Measurements from ENCODE around the gene SLC4A1.

SLC4A1 gene

DNA sequence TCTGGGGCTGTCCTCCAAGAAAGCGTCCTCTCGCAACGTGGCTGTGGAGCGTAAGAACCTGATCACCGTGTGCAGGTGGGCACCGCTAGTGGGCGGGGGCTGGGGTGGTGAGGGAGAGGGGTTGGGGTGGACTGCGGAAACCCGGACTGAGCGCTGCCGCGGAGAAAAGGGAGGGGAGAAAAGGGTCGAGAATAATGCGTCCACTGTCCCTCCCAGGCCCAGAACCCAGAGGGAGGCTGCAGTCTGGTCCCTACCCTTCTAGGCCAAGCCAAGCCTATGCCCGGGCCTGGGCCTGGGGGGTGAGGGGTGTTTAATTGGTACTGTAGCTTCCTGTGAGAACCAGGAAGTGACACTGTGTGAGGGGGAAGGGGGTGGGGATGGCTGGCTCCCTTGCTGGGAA lies 40.9 kb upstream of the SLC4A1 start:
- no peak for TF ChIP-seq CREB1 (IDR thresholded peaks at IDR 0.05; ENCODE audit: low read depth)
- no peak for TF ChIP-seq FOXM1 (IDR thresholded peaks at IDR 0.05; ENCODE audit: borderline replicate concordance, low read depth)
- no peak for TF ChIP-seq EGR1 (IDR thresholded peaks at IDR 0.05)
- TF ChIP-seq, protein P1, sequence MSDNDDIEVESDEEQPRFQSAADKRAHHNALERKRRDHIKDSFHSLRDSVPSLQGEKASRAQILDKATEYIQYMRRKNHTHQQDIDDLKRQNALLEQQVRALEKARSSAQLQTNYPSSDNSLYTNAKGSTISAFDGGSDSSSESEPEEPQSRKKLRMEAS (IDR thresholded peaks at IDR 0.05): no peak
- TF ChIP-seq TAF1 (IDR thresholded peaks at IDR 0.05; ENCODE audit: low read depth): no peak
- TF ChIP-seq, protein P2, sequence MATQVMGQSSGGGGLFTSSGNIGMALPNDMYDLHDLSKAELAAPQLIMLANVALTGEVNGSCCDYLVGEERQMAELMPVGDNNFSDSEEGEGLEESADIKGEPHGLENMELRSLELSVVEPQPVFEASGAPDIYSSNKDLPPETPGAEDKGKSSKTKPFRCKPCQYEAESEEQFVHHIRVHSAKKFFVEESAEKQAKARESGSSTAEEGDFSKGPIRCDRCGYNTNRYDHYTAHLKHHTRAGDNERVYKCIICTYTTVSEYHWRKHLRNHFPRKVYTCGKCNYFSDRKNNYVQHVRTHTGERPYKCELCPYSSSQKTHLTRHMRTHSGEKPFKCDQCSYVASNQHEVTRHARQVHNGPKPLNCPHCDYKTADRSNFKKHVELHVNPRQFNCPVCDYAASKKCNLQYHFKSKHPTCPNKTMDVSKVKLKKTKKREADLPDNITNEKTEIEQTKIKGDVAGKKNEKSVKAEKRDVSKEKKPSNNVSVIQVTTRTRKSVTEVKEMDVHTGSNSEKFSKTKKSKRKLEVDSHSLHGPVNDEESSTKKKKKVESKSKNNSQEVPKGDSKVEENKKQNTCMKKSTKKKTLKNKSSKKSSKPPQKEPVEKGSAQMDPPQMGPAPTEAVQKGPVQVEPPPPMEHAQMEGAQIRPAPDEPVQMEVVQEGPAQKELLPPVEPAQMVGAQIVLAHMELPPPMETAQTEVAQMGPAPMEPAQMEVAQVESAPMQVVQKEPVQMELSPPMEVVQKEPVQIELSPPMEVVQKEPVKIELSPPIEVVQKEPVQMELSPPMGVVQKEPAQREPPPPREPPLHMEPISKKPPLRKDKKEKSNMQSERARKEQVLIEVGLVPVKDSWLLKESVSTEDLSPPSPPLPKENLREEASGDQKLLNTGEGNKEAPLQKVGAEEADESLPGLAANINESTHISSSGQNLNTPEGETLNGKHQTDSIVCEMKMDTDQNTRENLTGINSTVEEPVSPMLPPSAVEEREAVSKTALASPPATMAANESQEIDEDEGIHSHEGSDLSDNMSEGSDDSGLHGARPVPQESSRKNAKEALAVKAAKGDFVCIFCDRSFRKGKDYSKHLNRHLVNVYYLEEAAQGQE (IDR thresholded peaks at IDR 0.05; ENCODE audit: low read depth): no peak
- TF ChIP-seq NFIC (IDR thresholded peaks at IDR 0.05): no peak
- no peak for TF ChIP-seq CEBPB (IDR thresholded peaks at IDR 0.05)

DNA sequence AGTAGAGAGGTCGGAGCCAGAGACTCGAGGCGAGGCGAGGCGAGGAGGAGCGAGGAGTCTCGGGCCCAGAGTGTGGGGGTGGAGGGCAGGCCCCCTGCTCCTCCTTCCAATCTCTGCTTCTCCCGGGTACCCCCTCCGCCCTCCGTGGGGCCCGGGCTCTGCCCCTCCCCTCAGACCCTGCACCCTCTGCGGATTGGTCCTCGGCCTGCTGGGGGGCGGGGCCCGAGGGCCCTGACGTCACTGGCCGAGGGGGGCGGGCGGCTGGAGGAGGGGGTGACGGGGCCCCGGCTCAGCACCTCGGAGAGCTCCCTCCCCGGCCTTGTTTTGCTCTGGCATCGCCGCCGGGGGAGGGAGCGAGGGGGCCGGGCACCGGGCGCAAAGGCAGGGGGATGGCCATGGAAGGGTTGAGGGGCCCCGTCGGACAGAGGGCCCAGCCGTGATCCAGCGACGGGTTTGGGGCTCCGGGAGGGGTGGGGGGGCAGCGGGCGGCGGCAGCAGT lies 40.4 kb upstream of the SLC4A1 start, which contains the start of gene RUNDC3A:
RUNDC3A (plus strand) TSS at position 282 of the 499 bp plus-strand sequence. CDS start 232 bp downstream, outside the sequence.
- peak; percentile 63; the same call in 1 of the 2 replicates for TF ChIP-seq ZBTB7A (IDR thresholded peaks at IDR 0.05; ENCODE audit: low read depth)
- no peak for TF ChIP-seq TAF1 (IDR thresholded peaks at IDR 0.05; ENCODE audit: low read depth)
- peak; percentile 58; the same call in 1 of the 2 replicates for TF ChIP-seq TCF12 (IDR thresholded peaks at IDR 0.05; ENCODE audit: low read depth)
- TF ChIP-seq YY1 (IDR thresholded peaks at IDR 0.05; ENCODE audit: low read depth): 0 out of 2 replicates have a peak, but pooled peaks have one; percentile 12
- TF ChIP-seq CREB1 (IDR thresholded peaks at IDR 0.05; ENCODE audit: low read depth): peak; percentile 81
- TF ChIP-seq, protein P2 (IDR thresholded peaks at IDR 0.05; ENCODE audit: low read depth): peak; percentile 95
- TF ChIP-seq, protein P1 (IDR thresholded peaks at IDR 0.05): no peak; the same call in 1 of the 2 replicates
- TF ChIP-seq EGR1 (IDR thresholded peaks at IDR 0.05): peak; percentile 87
- no peak for TF ChIP-seq EP300 (IDR thresholded peaks at IDR 0.05; ENCODE audit: borderline replicate concordance)

DNA sequence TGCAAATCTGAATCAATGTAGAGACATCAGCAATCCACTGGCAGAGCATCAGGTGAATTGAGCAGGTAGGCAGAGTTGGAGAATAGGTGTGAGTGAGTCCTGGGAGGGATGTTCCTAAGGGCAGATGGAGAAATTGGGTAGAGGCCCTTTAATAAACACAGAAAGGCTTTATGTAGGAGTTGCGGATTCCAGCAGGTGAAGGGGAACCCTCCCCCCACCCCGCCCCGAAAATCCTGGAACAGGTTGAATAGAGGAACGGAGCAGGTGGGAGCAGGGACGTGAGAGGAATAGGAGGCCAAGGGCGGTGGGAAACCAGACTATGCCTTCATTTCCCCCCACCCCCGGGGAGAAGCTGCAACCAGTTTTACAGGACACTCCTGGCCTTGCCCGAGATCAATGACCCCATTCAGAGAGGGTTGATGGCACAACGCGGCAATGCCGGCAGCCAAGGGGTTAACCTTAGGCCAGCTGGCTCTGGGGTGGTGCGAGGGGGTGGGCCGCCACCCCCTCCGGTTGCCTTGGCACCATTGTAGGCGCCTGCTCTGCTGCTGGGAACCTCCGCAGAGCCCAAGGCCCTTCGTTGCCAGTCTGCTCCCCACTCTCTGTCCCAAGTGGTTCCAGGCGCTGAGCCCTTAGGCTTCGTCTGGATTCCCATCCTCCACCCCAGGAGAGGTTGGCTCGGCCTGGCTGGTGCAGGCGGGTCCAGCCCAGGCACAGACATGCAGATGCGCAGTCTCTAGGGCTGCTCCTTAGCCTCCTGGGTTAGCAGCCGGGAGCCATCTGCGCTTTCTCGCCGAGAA lies 39.7 kb upstream of the SLC4A1 start:
- TF ChIP-seq TCF12 (IDR thresholded peaks at IDR 0.05; ENCODE audit: low read depth) (no peak), TAF1 (IDR thresholded peaks at IDR 0.05; ENCODE audit: low read depth) (no peak), RAD21 (IDR thresholded peaks at IDR 0.05; ENCODE audit: low read depth) (no peak), CEBPB (IDR thresholded peaks at IDR 0.05) (no peak), TEAD4 (IDR thresholded peaks at IDR 0.05) (no peak), ZBTB7A (IDR thresholded peaks at IDR 0.05; ENCODE audit: low read depth) (no peak; the same call in 1 of the 2 replicates), CREB1 (IDR thresholded peaks at IDR 0.05; ENCODE audit: low read depth) (no peak), YY1 (IDR thresholded peaks at IDR 0.05; ENCODE audit: low read depth) (no peak), NFIC (IDR thresholded peaks at IDR 0.05) (peak; percentile 27), EP300 (IDR thresholded peaks at IDR 0.05; ENCODE audit: borderline replicate concordance) (no peak), FOXM1 (IDR thresholded peaks at IDR 0.05; ENCODE audit: borderline replicate concordance, low read depth) (no peak)
- TF ChIP-seq, protein P2 (IDR thresholded peaks at IDR 0.05; ENCODE audit: low read depth): no peak
- TF ChIP-seq, protein P3, sequence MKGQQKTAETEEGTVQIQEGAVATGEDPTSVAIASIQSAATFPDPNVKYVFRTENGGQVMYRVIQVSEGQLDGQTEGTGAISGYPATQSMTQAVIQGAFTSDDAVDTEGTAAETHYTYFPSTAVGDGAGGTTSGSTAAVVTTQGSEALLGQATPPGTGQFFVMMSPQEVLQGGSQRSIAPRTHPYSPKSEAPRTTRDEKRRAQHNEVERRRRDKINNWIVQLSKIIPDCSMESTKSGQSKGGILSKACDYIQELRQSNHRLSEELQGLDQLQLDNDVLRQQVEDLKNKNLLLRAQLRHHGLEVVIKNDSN (IDR thresholded peaks at IDR 0.05): no peak
- TF ChIP-seq, protein P1 (IDR thresholded peaks at IDR 0.05): peak; percentile 73; the same call in 1 of the 2 replicates

DNA sequence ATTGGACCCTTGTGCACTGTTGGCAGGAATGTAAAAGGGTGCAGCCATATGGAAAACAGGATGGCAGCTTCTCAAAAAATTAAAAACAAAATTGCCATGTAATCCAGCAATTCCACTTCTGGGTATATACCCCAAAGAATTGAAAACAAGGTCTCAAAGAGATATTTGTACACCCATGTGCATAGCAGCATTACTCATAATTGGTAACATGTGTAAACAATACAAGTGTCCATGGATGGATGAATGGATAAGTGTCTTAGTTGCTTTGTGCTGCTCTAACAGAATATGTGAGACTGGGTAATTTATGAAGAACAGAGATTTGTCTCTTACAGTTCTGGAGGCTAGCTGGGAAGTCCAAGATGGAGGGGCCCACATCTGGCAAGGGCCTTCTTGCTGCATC lies 36.7 kb upstream of the SLC4A1 start:
- no peak for TF ChIP-seq ZBTB7A (IDR thresholded peaks at IDR 0.05; ENCODE audit: low read depth)
- no peak for TF ChIP-seq YY1 (IDR thresholded peaks at IDR 0.05; ENCODE audit: low read depth)
- TF ChIP-seq TEAD4 (IDR thresholded peaks at IDR 0.05): no peak
- no peak for TF ChIP-seq FOXM1 (IDR thresholded peaks at IDR 0.05; ENCODE audit: borderline replicate concordance, low read depth)
- no peak for TF ChIP-seq CEBPB (IDR thresholded peaks at IDR 0.05)
- no peak for TF ChIP-seq NFIC (IDR thresholded peaks at IDR 0.05)
- TF ChIP-seq, protein P3 (IDR thresholded peaks at IDR 0.05): no peak
- TF ChIP-seq EP300 (IDR thresholded peaks at IDR 0.05; ENCODE audit: borderline replicate concordance): no peak
- no peak for TF ChIP-seq TCF12 (IDR thresholded peaks at IDR 0.05; ENCODE audit: low read depth)
- no peak for TF ChIP-seq CREB1 (IDR thresholded peaks at IDR 0.05; ENCODE audit: low read depth)
- no peak for TF ChIP-seq TAF1 (IDR thresholded peaks at IDR 0.05; ENCODE audit: low read depth)
- no peak for TF ChIP-seq EGR1 (IDR thresholded peaks at IDR 0.05)
- TF ChIP-seq, protein P2 (IDR thresholded peaks at IDR 0.05; ENCODE audit: low read depth): no peak
- TF ChIP-seq, protein P1 (IDR thresholded peaks at IDR 0.05): no peak
- TF ChIP-seq RAD21 (IDR thresholded peaks at IDR 0.05; ENCODE audit: low read depth): no peak
